HG03066 (cell line): Measurements from ENCODE around the gene EYS.

Experiments
- ATAC-seq: cut with Tn5 transposase; IDR thresholded peaks from one replicate; pipeline ENCODE4 v1.9.1; 2021; ENCODE audit warnings: low read depth; ENCODE audit not compliant: unreplicated experiment

The EYS gene

GRCh38 chr6:64996301-64996700, 710.7 kb downstream of the EYS start:
- no peak for ATAC-seq

- ATAC-seq, result no peak
Measured at GRCh38 chr6:64990652-64991304, 716.2 kb downstream of the EYS start.

- no peak for ATAC-seq
Measured at GRCh38 chr6:64988148-64988547, 718.9 kb downstream of the EYS start.

- no peak for ATAC-seq
Measured at GRCh38 chr6:64987066-64987465, 720.0 kb downstream of the EYS start.

GRCh38 chr6:64985726-64986125, 721.3 kb downstream of the EYS start:
- ATAC-seq, result no peak

- ATAC-seq, result no peak
Measured at GRCh38 chr6:64984948-64985347, 722.1 kb downstream of the EYS start.

- no peak for ATAC-seq
Measured at GRCh38 chr6:64983089-64983488, 723.9 kb downstream of the EYS start.

- no peak for ATAC-seq
Measured at GRCh38 chr6:64973142-64973541, 733.9 kb downstream of the EYS start.

- ATAC-seq, result no peak
Measured at GRCh38 chr6:64969139-64969538, 737.9 kb downstream of the EYS start.

- no peak for ATAC-seq
Measured at GRCh38 chr6:64955435-64955848, 751.6 kb downstream of the EYS start.

GRCh38 chr6:64949257-64949656, 757.8 kb downstream of the EYS start:
- no peak for ATAC-seq

- ATAC-seq, result no peak
Measured at GRCh38 chr6:64948261-64948660, 758.8 kb downstream of the EYS start.

GRCh38 chr6:64945450-64945849, 761.6 kb downstream of the EYS start:
- ATAC-seq, result no peak

GRCh38 chr6:64932486-64932885, 774.5 kb downstream of the EYS start:
- ATAC-seq, result no peak

- ATAC-seq, result no peak
Measured at GRCh38 chr6:64930681-64931080, 776.3 kb downstream of the EYS start.

- no peak for ATAC-seq
Measured at GRCh38 chr6:64926051-64926450, 781.0 kb downstream of the EYS start.

- ATAC-seq, result no peak
Measured at GRCh38 chr6:64920257-64920656, 786.8 kb downstream of the EYS start.

GRCh38 chr6:64914124-64914523, 792.9 kb downstream of the EYS start:
- no peak for ATAC-seq

GRCh38 chr6:64912966-64913365, 794.1 kb downstream of the EYS start:
- ATAC-seq, result no peak

GRCh38 chr6:64908104-64908503, 798.9 kb downstream of the EYS start:
- ATAC-seq, result no peak

GRCh38 chr6:64904616-64905015, 802.4 kb downstream of the EYS start:
- ATAC-seq, result no peak

- no peak for ATAC-seq
Measured at GRCh38 chr6:64902596-64902995, 804.4 kb downstream of the EYS start.

- no peak for ATAC-seq
Measured at GRCh38 chr6:64896939-64897338, 810.1 kb downstream of the EYS start.
